PC-3 (cell line): ENCODE measurements around the gene CFTR. TPM values are rescaled to one million over a fixed set of nuclear protein-coding genes. Genes with fewer than 3 reads are reported as not detected.
"Not testable (repeated sequence)": the region's sequence is repeated elsewhere in the genome, so short reads cannot be mapped to it uniquely, and the experiment has no call there.

Experiments used
- ATAC-seq: fragments of 200-7000 bp; cut with Tn5 transposase; 2 replicates; pipeline ENCODE4 v1.9.1; 2020; ENCODE audit warnings: mild to moderate bottlenecking, moderate library complexity
- BruUV-seq: library from RNA; stranded (reverse); fragments of 400-500 nt; replicated peaks from 2 replicates; lab custom pipeline; 2021; lab: Mats Ljungman, UMichigan
- CTCF ChIA-PET: fragments of 300-600 bp; sonication (Branson Sonifier 250); formaldehyde crosslinking; loops from one replicate; lab custom pipeline; 2022; ENCODE audit warnings: antibody characterized with exemption; lab: Charles Lee
- POLR2A ChIA-PET: fragments of 300-600 bp; sonication (Branson Sonifier 250); formaldehyde crosslinking; loops from one replicate; lab custom pipeline; 2022; ENCODE audit warnings: antibody characterized with exemption; ENCODE audit not compliant: unreplicated experiment; lab: Charles Lee
- DNase-seq: peaks from one replicate; pipeline ENCODE4 v3.0.0-alpha.2; 2015
- H2AFZ ChIP-seq: fragments of 300-600 bp; sonication (generic); 2 replicates; pipeline ENCODE4 v1.6.0; 2016; ENCODE audit warnings: antibody characterized with exemption, low read length
- H3F3A ChIP-seq: fragments of 300-600 bp; sonication (generic); one replicate; pipeline ENCODE4 v1.6.0; 2017; ENCODE audit warnings: antibody characterized with exemption, low read length, control low read depth, mild to moderate bottlenecking; ENCODE audit not compliant: unreplicated experiment
- H3K27ac ChIP-seq: fragments of 300-600 bp; sonication (generic); 2 replicates; pipeline ENCODE4 v1.5.1; 2016; ENCODE audit warnings: mild to moderate bottlenecking, low read length
- H3K27me3 ChIP-seq: fragments of 300-600 bp; sonication (generic); 2 replicates; pipeline ENCODE4 v1.6.1; 2016; ENCODE audit warnings: low read length, mixed read lengths
- H3K36me3 ChIP-seq: fragments of 300-600 bp; sonication (generic); 2 replicates; pipeline ENCODE4 v1.6.1; 2016; ENCODE audit warnings: low read depth, mixed run types, low read length, mixed read lengths
- H3K4me1 ChIP-seq: fragments of 300-600 bp; sonication (generic); 2 replicates; pipeline ENCODE4 v1.5.1; 2016; ENCODE audit warnings: low read length; ENCODE audit not compliant: insufficient read depth
- H3K4me2 ChIP-seq: fragments of 300-600 bp; sonication (generic); 2 replicates; pipeline ENCODE4 v1.6.0; 2016; ENCODE audit warnings: low read length
- H3K4me3 ChIP-seq: fragments of 300-600 bp; sonication (generic); 2 replicates; pipeline ENCODE4 v1.5.1; 2016; ENCODE audit warnings: mild to moderate bottlenecking, low read length, mixed read lengths
- H3K79me2 ChIP-seq: fragments of 300-600 bp; sonication (generic); 2 replicates; pipeline ENCODE4 v1.6.1; 2017; ENCODE audit warnings: low read length, mixed read lengths
- H3K9ac ChIP-seq: fragments of 300-600 bp; sonication (generic); 2 replicates; pipeline ENCODE4 v1.6.0; 2016; ENCODE audit warnings: mild to moderate bottlenecking, low read length
- H3K9me2 ChIP-seq: fragments of 300-600 bp; sonication (generic); replicated peaks from 2 replicates; pipeline ENCODE4 v1.6.1; 2016; ENCODE audit warnings: mixed run types, low read length, mixed read lengths
- H3K9me3 ChIP-seq: fragments of 300-600 bp; sonication (generic); 2 replicates; pipeline ENCODE4 v1.6.1; 2016; ENCODE audit warnings: low read length, mixed read lengths
- H4K20me1 ChIP-seq: fragments of 300-600 bp; sonication (generic); 2 replicates; pipeline ENCODE4 v1.6.1; 2016; ENCODE audit warnings: low read length, mixed read lengths
- EZH2 ChIP-seq: fragments of 300-600 bp; sonication (generic); IDR thresholded peaks from one replicate; pipeline ENCODE4 v1.6.1; 2017; ENCODE audit warnings: antibody characterized with exemption, mild to moderate bottlenecking, low read length; ENCODE audit not compliant: unreplicated experiment
- EZH2phosphoT487 ChIP-seq: fragments of 300-600 bp; sonication (generic); IDR thresholded peaks from 2 replicates; pipeline ENCODE4 v1.6.1; 2018; ENCODE audit warnings: mild to moderate bottlenecking, antibody characterized with exemption, low read length, borderline replicate concordance
- intact Hi-C: fragments of 100-400 bp; cut with micrococcal nuclease; formaldehyde crosslinking; loops from 2 replicates; pipeline ENCODE4 v1.9.0; 2023
- total RNA-seq: library from RNA; depleted of rRNA; stranded (reverse); fragments of >200 nt; gene quantifications from 2 replicates; pipeline ENCODE4 v1.2.3, GENCODE V29; 2014
- TF ChIP-seq, protein P1 (sequence below): fragments of 300-600 bp; sonication (generic); conservative IDR thresholded peaks from 2 replicates; pipeline ENCODE4 v1.5.1; 2017; ENCODE audit warnings: antibody characterized with exemption, low read depth, mild to moderate bottlenecking, low read length

CFTR gene
- total RNA-seq, 1 experiment from 2014 or later: not detected

DNA sequence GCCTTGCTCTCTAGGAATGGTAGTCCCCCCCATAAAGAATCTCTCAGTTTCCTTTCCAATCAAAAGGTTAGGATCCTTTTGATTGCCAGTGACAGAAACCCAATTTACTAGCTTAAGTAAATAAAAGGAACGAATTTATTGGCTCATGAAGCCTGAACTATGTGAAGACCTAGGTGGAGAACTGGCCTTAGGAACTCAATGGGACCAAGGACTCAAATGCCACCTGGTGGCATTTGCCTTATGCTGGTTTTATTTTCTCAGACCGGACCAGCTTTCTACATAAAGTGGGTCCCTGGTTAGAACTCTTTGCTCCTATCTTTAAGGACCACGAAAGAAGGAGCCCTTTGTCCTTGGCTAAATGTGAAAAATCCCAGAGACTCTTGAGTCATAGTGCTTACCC is 25.4 kb downstream of the CFTR start:
- no peak overlapping the region for H3K9ac ChIP-seq
- no peaks in the 10 kb centered on the region for H3K9me2 ChIP-seq
- no peak for TF ChIP-seq EZH2
- no peak for TF ChIP-seq EZH2phosphoT487
- TF ChIP-seq, protein P1, sequence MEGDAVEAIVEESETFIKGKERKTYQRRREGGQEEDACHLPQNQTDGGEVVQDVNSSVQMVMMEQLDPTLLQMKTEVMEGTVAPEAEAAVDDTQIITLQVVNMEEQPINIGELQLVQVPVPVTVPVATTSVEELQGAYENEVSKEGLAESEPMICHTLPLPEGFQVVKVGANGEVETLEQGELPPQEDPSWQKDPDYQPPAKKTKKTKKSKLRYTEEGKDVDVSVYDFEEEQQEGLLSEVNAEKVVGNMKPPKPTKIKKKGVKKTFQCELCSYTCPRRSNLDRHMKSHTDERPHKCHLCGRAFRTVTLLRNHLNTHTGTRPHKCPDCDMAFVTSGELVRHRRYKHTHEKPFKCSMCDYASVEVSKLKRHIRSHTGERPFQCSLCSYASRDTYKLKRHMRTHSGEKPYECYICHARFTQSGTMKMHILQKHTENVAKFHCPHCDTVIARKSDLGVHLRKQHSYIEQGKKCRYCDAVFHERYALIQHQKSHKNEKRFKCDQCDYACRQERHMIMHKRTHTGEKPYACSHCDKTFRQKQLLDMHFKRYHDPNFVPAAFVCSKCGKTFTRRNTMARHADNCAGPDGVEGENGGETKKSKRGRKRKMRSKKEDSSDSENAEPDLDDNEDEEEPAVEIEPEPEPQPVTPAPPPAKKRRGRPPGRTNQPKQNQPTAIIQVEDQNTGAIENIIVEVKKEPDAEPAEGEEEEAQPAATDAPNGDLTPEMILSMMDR: no peak
- H3K27ac ChIP-seq: no peak overlapping the region
- H4K20me1 ChIP-seq: no peaks in the 10 kb centered on the region
- no peaks in the 10 kb centered on the region for H3F3A ChIP-seq
- H2AFZ ChIP-seq: no peak overlapping the region
- 0 out of 2 replicates have a peak, but pooled peaks cover 12% of the 10 kb centered on the region for H3K27me3 ChIP-seq
- H3K36me3 ChIP-seq: no peaks in the 10 kb centered on the region
- no peak overlapping the region for H3K4me3 ChIP-seq
- ChIA-PET POLR2A (no interaction called here), CTCF (no interaction called here)
- DNase-seq: no peak
- BruUV-seq: no TSS peak
- no peaks in the 10 kb centered on the region for H3K9me3 ChIP-seq
- no peaks in the 10 kb centered on the region for H3K4me1 ChIP-seq
- no peak overlapping the region for H3K4me2 ChIP-seq
- intact Hi-C loops: no loop called here
- H3K79me2 ChIP-seq: no peaks in the 10 kb centered on the region
- no peak for ATAC-seq

DNA sequence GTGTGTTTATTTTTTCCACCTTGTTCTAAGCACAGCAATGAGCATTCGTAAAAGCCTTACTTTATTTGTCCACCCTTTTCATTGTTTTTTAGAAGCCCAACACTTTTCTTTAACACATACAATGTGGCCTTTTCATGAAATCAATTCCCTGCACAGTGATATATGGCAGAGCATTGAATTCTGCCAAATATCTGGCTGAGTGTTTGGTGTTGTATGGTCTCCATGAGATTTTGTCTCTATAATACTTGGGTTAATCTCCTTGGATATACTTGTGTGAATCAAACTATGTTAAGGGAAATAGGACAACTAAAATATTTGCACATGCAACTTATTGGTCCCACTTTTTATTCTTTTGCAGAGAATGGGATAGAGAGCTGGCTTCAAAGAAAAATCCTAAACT is 28.9 kb downstream of the CFTR start:
- Histone ChIP-seq H3K9me3 (no peaks in the 10 kb centered on the region), H4K20me1 (no peaks in the 10 kb centered on the region), H3K4me3 (no peak overlapping the region), H3F3A (no peaks in the 10 kb centered on the region), H3K9me2 (no peaks in the 10 kb centered on the region), H3K27me3 (no peaks in the 10 kb centered on the region), H3K9ac (no peak overlapping the region), H3K79me2 (no peaks in the 10 kb centered on the region), H2AFZ (no peak overlapping the region), H3K4me1 (no peaks in the 10 kb centered on the region), H3K27ac (no peak overlapping the region), H3K4me2 (no peak overlapping the region), H3K36me3 (no peaks in the 10 kb centered on the region)
- no peak for TF ChIP-seq EZH2phosphoT487
- TF ChIP-seq, protein P1: no peak
- no peak for TF ChIP-seq EZH2
- DNase-seq (no peak), ATAC-seq (no peak)
- intact Hi-C loops: no loop called here
- BruUV-seq: no TSS peak
- ChIA-PET POLR2A (no interaction called here), CTCF (no interaction called here)

DNA sequence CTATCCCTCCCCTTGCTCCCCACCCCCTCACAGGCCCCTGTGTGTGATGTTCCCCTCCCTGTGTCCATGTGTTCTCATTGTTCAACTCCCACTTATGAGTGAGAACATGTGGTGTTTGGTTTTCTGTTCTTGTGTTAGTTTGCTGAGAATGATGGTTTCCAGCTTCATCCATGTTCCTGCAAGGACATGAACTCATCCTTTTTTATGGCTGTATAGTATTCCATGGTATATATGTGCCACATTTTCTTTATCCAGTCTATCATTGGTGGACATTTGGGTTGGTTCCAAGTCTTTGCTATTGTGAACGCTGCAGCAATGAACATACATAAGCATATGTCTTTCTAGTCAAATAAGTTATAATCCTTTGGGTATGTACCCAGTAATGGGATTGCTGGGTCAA is 37.4 kb downstream of the CFTR start:
- H3K9ac ChIP-seq, H3K36me3 ChIP-seq: not testable (repeated sequence)

More for the DNA sequence above, 37.4 kb downstream of the CFTR start:
- H3K4me1 ChIP-seq, DNase-seq, H4K20me1 ChIP-seq, H2AFZ ChIP-seq, H3K4me3 ChIP-seq, intact Hi-C loops, H3K9me3 ChIP-seq, CTCF ChIA-PET, ATAC-seq, POLR2A ChIA-PET, H3K4me2 ChIP-seq, H3K9me2 ChIP-seq, BruUV-seq, H3K79me2 ChIP-seq, H3F3A ChIP-seq, H3K27ac ChIP-seq: not testable (repeated sequence)
- H3K27me3 ChIP-seq: 0 out of 2 replicates have a peak, but pooled peaks cover 10% of the 10 kb centered on the region
